Ecto neural progenitor cell (in vitro differentiated cells): ENCODE data around the gene GPR141.
"Not testable (repeated sequence)": the region's sequence is repeated elsewhere in the genome, so short reads cannot be mapped to it uniquely, and the experiment has no call there.

Experiments used
- DNase-seq: peaks from one replicate; pipeline ENCODE4 v3.0.0-alpha.2; 2018; ENCODE audit warnings: low spot score

GPR141 gene

DNA sequence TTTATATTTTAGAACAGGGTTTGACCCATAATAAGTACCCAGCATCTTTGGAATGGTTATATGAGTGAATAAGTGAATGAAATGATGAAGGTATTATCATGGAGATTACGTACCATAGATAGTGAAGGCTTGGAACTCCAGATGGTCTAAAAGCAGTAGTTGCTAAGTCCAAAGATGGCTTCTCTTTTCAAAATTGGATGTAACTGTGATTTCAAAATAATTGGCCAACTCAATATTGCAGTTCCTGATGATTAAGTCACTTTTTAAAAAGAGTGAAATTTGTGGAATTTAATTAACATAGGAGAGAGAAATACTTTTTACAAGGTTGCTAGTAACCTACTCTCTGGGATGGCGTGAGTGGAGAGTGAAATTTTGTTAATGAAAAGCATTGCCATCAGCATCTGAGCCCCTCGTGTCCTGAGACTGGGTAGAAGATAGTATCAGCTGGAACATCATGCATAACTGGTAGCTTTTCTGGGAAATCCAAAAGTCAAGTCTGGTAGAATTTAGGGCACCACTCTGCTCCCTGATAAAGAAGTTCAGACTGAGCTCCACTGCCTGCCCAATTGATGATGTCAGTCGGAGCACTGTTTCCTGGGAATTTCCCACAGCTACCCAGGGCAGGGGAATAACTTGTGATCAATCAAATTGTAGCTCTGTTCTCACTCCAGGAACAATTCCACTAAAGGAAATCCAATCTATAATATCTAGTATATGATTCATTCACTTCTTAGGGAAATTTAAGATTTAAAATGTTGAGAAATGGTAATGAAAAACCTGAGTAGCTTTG lies 3.2 kb downstream of the GPR141 start:
- DNase-seq: no peak

DNA sequence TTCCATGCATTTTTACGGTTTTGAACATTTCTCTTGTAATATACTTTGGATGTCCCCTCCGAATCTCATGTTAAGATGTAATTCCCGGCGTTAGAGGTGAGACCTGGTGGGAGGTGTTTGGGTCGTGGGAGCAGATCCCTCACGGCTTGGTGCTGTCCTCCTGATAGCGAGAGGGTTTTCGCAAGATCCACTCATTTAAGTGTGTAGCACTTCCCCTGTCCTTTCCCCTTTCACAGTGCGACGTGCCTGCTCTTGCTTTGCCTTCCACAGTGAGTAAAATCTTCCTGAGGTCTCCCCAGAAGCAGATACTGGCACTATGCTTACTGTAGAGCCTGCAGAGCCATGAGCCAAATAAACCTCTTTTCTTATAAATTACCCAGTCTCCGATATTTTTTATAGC lies 6.6 kb downstream of the GPR141 start:
- no peak for DNase-seq

DNA sequence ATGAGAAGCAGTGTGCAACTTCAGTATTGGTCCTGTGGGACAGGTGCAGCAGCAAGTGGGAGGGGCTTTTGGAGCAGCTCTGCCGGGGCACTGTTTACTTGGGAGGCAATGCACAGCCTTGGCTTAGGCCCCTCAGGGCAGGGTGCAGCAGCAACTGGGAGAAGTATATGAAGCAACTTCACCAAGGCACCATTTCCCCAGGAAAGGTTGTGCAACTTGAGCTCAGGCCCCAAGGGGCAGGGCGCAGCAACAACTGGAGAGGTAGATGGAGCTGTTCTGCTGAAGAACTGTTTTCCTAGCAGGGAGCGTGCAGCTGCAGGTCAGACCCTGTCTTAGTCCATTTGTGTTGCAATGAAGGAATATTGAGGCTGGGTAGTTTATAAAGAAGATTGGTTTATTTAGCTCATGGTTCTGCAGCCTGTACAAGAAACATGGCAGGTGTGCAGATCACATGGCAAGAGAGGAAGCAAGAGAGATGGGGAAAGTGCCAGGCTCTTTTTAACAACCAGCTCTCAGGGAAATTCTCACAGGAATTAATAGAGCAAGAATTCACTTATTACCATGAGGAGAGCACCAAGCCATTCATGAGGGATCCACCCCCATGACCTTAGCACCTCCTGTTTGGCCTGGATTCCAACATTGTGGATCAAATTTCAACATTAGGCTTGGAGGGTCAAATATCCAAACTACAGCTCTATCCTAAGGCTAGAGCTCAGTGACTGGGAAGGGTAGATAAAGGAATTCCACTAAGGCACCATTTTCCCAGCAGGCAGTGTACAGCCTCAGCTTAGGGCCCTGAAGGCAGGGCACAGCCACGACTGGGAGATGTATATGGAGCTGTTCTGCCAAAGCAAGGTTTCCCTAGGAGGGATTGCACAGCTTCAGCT lies 10.9 kb downstream of the GPR141 start:
- peak; percentile 57 for DNase-seq

DNA sequence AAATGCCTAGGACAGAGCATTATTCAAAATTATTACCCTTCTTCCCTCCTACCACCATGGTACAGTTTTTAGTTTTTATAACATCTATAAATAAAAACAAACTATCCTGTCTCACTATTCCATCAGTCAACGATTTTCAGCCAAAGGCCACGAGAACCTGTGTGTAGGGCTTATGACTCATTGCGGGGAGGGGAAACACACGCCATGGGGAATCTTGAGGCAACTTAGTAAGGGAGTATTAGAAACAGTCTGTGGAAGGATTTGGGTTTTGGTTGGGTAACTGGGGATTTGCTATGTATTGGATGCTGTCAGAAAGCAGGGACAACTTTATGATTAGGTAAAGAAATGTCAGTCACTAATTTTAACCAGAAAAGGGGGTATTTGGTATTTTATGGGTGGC lies 14.7 kb downstream of the GPR141 start:
- no peak for DNase-seq

DNA sequence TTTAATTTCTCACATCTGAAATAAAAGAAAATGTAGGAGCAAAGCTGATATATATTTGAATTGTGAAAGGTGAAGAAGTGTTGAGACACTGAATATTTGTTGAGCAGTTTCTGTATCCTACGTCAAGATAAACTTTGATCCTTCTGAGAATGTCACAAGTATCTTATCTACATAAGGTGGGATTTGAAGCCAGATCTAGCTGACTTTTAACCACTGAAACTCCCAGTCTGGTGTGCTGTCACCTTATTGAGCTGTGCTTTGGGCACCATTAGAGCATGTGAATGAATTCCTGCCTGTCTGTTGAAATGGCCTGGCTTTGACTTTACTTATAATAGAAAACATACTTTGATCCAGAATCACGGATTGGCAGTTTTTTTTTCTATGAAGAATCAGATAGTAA lies 15.2 kb downstream of the GPR141 start:
- DNase-seq: no peak

DNA sequence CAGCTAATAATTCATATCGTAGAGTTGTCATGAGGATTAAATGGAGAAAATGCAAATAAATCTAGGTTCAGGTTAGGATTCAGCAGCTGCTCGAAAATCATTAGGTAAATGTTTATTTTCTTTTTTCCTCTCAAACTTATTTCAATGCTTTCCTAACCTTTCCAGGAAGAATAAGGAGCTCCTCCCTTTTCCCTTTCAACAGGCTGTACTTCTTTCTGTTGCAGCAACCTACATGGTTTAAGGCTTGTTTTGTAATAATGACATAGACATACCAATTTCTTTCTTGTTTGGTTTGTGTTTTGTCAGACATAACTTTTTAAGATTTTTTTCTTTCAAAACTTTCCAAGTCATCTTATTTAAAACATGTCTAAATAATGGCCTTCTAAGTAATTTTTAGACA lies 18.2 kb downstream of the GPR141 start:
- DNase-seq: no peak

DNA sequence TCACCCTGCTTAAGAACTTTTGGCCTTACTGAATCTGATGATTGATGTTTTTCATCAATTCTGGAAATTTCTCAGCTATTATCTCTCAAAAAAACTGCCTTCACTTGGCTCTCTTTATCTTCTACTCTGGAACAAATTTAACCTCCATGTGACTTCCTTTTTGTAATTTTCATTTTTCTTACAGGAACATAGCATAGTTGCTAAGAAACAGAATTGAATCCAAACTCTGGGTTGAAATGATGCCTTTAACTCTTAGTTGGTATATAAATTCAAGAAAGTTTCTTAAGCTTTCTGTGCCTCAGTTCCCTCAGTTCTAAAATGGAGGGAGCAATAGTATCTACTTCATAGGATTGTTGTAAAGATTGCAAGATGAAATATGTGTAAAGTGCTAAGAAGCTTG lies 19.8 kb downstream of the GPR141 start:
- DNase-seq: no peak

DNA sequence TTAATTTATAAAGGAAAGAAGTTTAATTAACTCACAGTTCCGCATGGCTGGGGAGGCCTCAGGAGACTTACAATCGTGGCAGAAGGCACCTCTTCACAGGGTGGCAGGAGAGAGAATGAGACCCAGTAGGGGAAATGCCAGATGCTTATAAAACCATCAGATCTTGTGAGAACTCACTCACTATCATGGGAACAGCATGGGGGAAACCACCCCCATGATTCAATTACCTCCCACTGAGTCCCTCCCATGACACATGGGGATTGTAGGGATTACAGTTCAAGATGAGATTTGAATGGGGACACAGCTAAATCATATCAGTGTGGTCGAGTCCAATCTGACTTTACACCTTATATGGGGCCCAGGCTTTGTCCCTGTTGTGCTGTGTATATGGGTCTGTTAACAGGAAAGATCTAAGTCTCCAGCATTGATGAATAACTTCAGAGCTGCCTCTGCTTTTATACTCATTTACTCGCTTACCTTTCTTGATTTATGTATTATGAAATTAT lies 20.8 kb downstream of the GPR141 start:
- not testable (repeated sequence) for DNase-seq

DNA sequence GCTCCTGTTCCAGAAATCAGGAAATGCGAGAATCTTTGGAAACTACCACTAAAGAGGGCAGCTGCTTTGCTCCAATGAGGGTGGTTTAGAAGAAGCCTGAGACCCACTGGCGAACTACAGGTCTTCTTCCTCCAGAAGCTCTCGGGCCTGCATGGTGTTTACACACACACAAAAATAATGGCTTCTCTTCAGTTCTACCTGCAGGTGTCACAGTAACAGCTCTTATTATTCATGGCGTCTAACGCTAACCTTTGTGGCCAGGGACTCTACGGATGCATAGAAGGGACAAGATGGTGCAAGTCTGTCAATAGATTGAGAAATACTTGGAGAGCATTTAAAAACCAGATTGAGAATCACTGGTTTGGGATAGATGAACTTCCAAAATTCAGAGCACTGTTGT lies 22.4 kb downstream of the GPR141 start:
- no peak for DNase-seq

DNA sequence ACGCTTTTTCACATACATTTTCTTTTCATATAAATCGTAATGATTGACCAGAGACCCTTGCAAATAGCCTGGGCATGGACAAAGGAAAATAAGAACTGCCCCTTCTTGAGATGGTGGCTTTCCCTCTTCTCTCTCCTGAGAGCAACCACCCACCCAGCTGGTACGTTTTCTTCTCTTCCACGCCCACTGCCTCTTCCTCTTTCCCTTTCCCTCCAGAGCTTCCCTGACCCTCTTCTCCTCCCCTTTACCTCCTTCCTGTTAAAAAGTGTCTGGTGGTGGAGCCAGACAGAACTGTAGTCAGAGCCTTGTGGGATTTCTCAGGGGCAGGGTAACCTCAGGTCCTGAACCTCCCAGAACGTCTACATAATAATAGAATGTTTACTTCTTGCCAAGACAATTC lies 23.2 kb downstream of the GPR141 start:
- DNase-seq: no peak

DNA sequence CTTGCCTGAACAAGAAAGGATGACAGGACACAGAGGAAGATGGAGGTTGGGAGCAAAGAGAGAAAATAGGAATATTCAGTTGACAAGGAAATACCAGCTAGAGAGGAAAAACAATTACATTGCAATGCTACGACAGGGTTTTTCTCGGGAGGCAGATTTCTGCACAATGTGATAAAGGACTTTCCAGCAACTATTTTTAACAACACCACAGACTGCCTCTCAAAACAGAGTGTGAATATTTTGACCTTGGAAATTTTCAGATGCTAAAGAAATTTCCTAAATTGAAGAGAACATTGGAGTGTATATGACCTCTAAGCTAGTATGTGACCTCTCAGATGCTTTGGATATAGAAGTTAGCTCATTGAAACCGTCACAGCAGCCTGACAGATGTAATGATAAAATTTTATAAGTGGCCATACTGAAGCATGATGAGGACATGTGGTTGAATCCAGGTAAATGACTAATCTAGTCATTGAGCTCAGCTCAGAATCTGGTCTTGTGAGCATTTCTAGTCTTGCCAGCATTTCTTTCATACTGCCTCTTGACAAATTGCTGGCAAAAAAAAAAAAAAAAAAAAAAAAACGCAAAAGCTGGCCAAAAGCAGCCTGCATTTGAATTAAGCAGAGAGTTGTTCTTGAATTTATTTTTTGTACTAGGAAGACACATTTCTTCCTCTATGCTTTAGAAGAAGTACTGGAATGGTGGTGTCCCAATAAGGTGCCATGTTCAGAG lies 24.4 kb downstream of the GPR141 start:
- DNase-seq: no peak

DNA sequence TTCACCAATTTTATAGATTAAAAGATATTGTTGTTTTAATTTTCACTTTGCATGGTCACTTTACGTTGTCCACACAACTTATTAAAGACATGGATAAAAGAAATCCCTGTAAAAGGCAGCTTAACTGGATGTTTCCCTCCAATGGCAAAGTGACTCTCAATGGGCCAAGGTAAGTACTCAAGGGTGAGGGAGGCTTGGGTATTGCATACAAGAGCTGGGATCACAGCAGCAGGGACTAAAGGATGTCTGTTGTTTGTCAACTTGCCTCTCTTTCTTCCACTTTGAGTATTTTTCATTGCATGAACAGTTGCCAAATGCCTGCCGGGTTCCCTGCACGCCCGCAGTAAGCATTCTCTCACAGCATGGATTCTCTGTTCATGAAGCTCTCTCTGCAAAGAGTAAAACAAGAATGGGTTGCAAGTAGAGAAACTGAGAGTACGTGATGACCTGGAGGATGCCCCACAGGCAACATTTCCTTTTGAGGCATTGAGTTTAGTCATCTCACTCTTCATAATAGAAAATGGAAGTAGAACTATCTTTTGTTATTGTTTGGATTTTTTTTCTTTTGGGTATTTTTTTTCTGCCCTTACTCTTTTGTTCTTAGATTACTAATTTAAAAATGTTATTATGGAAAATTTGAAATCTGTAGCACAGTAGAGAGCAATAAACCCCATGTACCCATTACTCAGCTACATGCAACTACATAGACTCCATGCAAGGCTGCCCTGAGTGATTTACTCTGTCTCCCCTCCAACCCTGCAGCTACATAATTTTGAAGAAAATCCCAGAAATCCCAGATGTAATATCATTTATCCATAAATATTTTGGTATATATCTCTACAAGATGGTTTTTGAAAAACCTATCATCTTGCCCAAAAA lies 26.3 kb downstream of the GPR141 start:
- no peak for DNase-seq

DNA sequence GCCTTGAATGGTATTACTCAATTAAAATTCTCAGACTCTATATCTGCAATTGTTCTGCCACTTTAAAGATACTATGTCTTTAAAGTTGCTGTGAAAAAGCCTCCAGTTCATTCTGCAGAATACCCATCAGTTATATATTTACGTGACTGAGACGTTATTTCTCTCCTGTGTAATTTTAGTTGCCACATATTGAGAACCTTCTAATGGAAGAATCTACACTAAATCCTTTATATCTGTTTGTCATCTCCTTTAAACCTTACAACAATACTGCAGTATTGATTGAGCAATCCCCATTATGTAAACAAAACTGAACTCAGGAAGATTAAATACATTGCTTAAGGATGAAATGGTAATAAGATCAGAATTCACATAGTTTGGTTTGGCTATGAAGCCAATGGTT lies 30.0 kb downstream of the GPR141 start:
- DNase-seq: no peak

DNA sequence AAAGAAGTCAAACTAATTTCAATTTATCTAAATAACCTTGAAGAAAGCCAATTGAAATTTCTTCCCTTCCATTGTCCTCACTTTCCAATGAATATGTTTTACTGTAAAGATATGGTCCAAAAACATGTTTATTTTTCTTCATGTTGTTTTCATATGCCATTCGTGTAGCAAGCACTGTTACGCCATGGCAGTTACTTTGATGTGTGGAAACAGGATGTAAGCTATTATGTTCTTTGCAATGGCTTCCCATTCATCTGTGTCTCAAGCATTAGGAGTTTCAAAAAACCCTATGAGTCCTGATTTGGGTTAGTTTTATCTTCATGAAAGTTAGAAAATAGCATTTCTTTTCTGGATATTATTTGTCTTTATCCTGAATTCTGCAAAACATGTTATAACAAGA lies 31.0 kb downstream of the GPR141 start:
- no peak for DNase-seq

DNA sequence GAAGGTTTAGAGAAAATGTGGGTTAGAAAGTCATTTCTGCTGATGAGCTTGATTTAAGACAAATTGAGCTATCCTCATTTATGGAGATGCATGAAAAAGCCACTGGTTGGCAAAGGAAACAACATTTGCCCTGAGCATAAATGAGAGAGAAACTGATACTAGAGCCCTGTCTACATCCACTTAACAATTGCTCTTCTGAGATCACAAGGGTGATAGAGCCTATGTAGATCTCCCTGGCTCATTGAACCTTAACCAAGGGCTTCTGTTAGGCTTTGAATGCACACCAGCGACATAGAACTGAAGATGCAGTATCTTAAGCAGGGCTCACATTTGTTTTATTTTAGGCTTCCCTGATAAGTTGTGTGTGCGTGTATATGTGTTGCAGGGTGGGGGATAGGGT lies 35.0 kb downstream of the GPR141 start:
- DNase-seq: no peak

DNA sequence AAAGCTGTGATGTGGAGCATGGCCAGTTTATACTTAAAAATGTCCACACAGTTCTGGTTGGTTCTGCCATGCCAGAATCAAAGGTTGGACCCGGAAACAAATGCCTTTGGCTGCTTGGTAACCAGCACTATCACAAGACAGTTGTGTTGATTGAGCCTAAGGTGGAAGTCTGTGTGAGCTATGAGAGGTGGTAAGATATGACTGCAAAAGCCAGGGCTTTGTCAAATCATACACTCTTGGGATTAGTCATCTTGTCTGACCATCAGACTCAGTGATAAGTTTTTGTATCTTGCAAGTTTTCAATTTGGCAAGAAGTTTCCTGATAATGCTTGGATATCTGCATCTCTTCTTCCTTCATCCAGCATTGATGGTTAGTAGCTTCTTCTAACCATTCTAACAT lies 35.5 kb downstream of the GPR141 start:
- no peak for DNase-seq

DNA sequence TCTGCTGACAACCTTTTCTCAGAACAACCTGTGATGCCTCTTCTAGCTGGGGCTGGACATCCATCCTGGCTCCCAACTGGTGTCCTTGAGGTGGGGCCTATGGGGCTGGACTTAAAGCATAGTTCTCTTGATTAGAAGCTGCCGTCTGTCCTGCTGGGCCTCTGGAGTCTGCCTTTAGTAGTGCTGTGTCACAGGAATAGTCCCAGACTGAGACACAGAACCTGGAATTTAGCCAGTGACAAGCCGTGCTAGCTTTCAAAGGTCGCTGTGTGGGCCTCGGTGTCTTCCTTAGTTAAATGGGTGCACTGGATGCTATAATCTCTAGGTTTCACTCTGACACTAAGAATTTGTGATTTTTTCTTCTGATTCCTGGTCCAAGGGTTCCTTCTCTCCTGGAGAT lies 41.2 kb downstream of the GPR141 start:
- no peak for DNase-seq

DNA sequence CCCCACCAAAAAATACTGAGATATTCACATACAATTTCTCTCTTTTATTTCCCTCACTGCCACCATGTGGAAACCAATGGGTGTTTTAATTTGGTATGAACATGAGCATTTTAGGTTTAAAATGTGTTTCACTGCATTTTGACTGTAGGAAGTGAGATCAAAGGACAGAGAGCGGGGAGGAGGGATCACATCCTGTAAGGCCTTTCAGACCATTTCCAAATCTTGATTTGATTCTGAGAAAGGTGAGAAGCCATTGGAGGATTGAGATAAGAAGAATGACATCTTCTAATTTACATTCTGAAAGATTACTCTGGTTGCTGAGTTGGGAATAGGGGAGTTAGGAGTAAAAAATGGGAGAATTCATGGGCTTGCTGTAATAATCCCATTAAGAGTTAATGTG lies 42.5 kb downstream of the GPR141 start:
- no peak for DNase-seq

DNA sequence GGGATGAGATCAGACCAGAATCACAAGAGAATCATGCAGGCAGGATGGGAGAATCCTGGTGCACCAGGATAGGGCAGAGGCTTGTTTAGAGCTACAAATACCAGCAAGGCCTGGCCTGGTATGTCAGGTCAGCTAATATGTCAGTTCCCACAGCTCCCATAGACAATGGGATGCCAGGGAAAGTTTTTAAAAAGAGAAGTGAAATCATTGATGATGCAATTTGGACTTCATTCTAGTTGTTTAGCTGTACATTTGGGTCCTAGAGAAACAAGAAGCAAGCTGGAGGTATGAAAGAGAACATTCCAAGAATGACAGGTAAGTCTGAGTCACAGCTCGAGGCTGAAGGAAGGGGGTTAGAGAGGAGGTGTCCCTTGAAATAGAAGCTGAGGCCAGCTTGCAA lies 45.2 kb downstream of the GPR141 start:
- DNase-seq: no peak

DNA sequence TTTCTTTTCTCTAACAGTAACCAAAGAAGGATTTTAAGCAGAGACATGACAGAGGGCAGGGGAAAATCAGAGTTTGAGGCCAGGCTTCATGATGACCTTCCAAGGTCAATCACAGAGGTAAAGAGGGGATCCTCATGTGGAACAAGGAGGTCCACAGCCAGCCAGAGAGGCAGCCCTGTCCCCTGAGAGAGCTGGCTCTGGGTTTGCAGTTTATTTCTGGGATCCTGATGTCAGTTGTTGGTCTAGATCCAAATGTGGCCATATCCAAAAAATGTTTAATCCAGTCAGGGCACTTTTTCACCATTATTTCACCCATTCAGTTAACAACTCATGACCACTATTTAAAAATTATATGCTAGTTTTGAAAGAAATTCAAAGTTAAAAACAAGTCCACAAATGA lies 45.6 kb downstream of the GPR141 start:
- DNase-seq: no peak

DNA sequence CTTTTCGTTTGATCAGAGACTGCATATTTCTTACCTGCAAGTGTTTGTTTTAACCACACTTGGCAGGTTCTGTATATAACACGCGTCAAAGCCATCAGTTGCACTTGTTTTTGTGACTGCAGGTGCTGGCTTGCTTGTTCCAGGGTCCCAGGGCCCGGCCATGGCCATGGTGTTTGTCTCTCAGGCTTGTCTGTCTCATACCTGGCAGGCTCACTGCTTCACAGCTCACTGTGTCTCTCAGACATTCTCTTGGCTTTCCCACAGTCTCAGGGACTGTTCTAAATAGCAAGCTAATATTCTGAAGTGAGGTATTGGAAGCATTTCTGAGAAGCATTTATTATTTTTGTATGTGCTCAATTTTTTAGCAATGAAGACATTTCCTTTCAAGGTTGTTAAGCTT lies 46.9 kb downstream of the GPR141 start:
- no peak for DNase-seq

DNA sequence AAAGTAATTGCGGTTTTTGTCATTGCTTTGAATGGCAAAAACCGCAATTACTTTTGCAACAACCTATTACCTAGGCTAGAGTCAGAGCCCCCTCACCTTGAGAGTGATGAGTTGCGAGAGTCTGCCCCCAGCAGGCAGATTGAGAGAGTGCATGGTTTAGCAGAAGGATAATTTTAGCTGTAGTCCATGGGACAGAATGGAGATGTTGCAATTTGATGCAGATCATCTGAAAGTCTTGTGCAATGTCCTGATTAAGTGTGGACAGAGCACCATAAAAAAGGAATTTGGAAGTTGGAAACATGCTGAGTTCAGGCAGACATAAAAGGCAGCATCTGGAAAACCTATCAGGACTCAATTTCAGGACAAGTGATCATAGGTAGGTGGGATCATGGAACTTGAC lies 48.7 kb downstream of the GPR141 start:
- DNase-seq: no peak
